Nephron (organoid): ENCODE data around the gene PITX1.

Source experiments
- H3K27ac Mint-ChIP-seq, 3 experiments: 2 replicates each; pipeline ENCODE4 v1.8.0; 2020; ENCODE audit warnings: mixed read lengths in 3 of 3, mild to moderate bottlenecking in 2 of 3, moderate library complexity in 1 of 3
- H3K27me3 Mint-ChIP-seq: 2 replicates; pipeline ENCODE4 v1.8.0; 2021; ENCODE audit warnings: low read depth, mild to moderate bottlenecking, moderate library complexity, mixed read lengths
- H3K36me3 Mint-ChIP-seq: 2 replicates; pipeline ENCODE4 v1.8.0; 2020; ENCODE audit warnings: low read depth, mixed read lengths
- H3K4me1 Mint-ChIP-seq: 2 replicates; pipeline ENCODE4 v1.8.0; 2020; ENCODE audit warnings: mixed read lengths
- H3K4me3 Mint-ChIP-seq, 3 experiments: 2 replicates each; pipeline ENCODE4 v1.8.0; 2020; ENCODE audit warnings: mild to moderate bottlenecking in 3 of 3, mixed read lengths in 3 of 3, moderate library complexity in 2 of 3
- H3K9me3 Mint-ChIP-seq: 2 replicates; pipeline ENCODE4 v1.8.0; 2020; ENCODE audit warnings: mixed read lengths
- TF ChIP-seq, protein P1 (sequence below), 3 experiments: fragments of 200-600 bp; sonication (generic); IDR thresholded peaks; one replicate each; pipeline ENCODE4 v1.5.0; 2021; ENCODE audit warnings: antibody characterized with exemption in 3 of 3; ENCODE audit not compliant: unreplicated experiment in 3 of 3

Gene PITX1

DNA sequence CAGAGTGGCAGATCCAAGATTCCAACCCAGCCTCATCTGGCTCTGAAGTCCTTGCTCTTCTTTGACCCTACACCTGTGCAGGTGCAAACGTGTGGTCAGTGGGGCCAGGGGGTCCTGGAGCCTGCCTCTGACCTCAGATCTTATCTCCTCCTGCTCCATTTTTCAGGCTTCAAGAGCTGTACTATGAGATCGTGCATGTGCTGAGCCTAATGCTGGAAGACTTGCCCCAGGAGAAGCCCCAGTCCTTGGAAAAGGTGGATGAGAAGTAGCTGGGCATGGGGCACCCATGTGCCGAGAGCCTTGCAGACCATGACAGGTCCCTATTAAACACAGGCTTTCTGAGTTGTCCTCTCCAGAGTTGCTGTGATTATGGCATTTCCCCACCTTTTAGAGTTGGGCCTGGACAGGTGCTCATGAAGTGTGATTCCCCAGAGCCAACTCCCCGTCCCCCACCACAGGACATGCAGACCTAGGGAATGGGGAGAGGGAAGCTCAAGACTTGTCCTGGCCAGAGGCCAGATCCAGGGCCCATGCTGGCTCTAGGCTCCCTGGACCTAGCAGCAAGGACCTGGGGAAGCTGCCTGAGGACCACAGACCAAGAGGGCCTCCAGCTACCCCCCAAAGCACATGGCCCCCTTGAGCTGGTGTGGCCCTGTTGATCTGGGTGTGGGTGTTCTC, 22.5 kb downstream of the PITX1 start:
- Mint-ChIP-seq H3K9me3 (no peaks in the 10 kb centered on the region), H3K4me3 (no peak overlapping the region), H3K4me1 (no peaks in the 10 kb centered on the region), H3K27me3 (peaks cover 14% of the 10 kb centered on the region), H3K27ac (no peak overlapping the region), H3K36me3 (no peaks in the 10 kb centered on the region)
- TF ChIP-seq, protein P1, sequence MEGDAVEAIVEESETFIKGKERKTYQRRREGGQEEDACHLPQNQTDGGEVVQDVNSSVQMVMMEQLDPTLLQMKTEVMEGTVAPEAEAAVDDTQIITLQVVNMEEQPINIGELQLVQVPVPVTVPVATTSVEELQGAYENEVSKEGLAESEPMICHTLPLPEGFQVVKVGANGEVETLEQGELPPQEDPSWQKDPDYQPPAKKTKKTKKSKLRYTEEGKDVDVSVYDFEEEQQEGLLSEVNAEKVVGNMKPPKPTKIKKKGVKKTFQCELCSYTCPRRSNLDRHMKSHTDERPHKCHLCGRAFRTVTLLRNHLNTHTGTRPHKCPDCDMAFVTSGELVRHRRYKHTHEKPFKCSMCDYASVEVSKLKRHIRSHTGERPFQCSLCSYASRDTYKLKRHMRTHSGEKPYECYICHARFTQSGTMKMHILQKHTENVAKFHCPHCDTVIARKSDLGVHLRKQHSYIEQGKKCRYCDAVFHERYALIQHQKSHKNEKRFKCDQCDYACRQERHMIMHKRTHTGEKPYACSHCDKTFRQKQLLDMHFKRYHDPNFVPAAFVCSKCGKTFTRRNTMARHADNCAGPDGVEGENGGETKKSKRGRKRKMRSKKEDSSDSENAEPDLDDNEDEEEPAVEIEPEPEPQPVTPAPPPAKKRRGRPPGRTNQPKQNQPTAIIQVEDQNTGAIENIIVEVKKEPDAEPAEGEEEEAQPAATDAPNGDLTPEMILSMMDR (IDR thresholded peaks at IDR 0.05; ENCODE audit: unreplicated experiment in 3 of 3): no peak

DNA sequence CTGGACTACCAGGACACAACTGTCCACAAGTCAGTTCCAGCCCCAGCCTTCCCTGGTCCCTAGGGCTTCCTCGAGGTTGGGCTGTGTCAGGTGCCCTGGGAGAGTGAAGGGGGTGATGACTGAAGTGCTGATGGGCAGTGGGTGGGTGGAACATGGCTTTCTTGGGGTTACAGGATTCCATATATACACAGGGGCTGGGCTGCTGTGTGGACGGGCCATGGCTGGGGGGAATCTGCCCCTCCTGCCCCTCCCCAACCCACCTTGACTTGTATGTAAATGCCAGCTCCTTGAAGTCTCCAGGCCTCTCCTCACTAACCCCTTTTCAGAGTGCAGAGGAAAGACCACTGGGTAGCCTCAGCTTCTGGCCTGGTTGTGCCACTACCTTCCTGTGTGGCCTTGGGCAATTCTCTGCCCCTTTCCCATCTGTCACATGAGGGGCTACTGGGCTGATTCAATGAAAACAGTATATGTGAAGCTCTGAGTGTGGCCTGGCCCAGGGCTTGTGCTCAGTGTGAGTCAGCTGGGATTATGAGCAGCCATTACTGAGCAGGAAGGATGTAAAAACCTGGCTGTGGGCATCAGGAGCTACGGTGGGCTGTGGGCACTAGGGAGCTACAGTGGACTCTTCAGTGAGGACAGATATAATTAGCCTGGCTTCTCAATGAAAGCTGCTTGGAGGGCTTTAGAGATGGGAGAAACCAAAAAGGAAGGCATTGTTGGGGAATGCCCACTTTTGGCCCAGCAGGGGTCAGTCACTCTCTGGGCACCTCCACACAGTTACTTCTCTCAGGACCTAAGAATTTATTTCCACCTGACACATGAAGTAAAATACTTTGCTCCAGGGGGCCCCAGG, 23.3 kb downstream of the PITX1 start:
- Mint-ChIP-seq H3K9me3 (no peaks in the 10 kb centered on the region), H3K4me1 (no peaks in the 10 kb centered on the region), H3K27me3 (peaks cover 14% of the 10 kb centered on the region), H3K36me3 (no peaks in the 10 kb centered on the region), H3K4me3 (no peak overlapping the region), H3K27ac (no peak overlapping the region)
- TF ChIP-seq, protein P1 (IDR thresholded peaks at IDR 0.05; ENCODE audit: unreplicated experiment in 3 of 3): no peak

DNA sequence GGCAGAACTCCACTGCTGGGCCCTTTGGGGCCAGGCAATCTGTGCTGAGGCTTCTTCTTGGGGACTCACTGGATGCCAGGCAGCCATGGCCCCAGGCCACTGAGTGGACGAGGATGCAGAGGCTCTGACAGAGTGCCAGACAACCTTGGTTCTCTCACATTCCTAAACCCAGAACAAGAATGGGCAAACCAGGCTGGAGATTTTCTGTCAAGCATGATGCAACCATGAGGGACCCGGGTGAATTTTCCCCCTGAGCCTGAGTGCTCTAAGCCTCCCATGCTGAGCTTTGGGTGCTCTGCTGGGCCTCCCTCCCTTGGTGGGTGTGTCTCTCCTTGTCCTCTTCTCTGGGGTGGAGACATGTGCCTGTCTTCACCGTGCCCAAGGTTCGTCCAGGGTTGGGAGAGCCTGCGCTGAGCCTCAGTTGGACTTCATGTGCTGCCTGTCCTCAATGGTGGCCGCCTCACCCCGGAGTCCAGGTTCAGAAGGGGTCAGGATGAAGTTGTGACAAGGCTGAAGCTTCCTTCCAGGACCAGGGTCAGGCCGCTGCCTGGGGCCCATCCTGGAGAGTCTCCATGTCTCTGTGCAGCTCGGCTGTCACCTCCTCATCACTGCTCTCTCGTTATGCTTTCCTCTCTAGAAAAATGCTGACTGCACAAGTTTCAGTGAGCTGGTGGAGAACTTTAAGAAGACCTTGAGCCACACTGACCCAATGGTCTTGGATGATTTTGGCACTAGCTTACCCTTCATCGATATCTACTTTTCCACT, 24.1 kb downstream of the PITX1 start:
- H3K27ac Mint-ChIP-seq: no peak overlapping the region
- TF ChIP-seq, protein P1 (IDR thresholded peaks at IDR 0.05; ENCODE audit: unreplicated experiment in 3 of 3): no peak
- no peaks in the 10 kb centered on the region for H3K9me3 Mint-ChIP-seq
- H3K36me3 Mint-ChIP-seq: no peaks in the 10 kb centered on the region
- H3K27me3 Mint-ChIP-seq: peaks cover 15% of the 10 kb centered on the region
- H3K4me1 Mint-ChIP-seq: no peaks in the 10 kb centered on the region
- no peak overlapping the region for H3K4me3 Mint-ChIP-seq

DNA sequence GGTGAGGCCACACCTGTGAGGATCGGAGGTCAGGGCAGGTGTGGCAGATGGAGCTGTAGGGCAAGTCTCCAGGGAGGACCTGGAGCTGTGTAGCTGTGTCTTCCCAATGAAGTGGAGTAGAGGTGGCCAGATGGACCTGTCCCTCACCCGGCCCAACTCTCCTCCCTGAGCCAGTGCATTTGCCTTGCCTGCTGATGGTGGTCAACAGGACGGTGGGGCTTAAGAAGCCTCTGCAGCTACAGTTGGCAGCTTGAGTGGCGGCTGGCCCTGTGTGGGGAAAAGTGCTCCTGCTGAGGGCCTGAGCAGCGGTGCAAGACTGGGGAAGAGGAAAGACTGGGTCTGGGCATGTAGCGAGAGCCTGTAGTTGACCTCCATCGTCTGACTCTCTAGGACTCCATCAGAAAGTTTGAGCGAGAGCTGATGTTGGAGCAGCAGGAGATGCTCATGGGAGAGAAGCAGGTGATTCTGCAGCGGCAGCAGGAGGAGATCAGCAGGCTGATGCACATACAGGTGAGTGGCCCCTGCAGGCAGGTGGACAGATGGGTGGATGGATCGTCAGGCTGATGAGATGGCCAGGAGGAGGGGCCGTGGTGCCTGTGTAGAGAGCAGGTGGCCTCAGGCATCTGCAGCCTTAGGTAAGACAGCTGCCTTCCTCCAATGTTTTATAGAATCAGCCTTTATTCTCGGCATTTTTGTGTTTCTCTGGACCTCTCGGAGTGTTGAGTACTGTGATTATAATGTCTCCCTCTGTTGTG, 24.9 kb downstream of the PITX1 start:
- no peak overlapping the region for H3K27ac Mint-ChIP-seq
- no peaks in the 10 kb centered on the region for H3K36me3 Mint-ChIP-seq
- no peaks in the 10 kb centered on the region for H3K9me3 Mint-ChIP-seq
- no peak overlapping the region for H3K4me3 Mint-ChIP-seq
- H3K4me1 Mint-ChIP-seq: no peaks in the 10 kb centered on the region
- H3K27me3 Mint-ChIP-seq: peaks cover 20% of the 10 kb centered on the region
- TF ChIP-seq, protein P1 (IDR thresholded peaks at IDR 0.05; ENCODE audit: unreplicated experiment in 3 of 3): no peak

DNA sequence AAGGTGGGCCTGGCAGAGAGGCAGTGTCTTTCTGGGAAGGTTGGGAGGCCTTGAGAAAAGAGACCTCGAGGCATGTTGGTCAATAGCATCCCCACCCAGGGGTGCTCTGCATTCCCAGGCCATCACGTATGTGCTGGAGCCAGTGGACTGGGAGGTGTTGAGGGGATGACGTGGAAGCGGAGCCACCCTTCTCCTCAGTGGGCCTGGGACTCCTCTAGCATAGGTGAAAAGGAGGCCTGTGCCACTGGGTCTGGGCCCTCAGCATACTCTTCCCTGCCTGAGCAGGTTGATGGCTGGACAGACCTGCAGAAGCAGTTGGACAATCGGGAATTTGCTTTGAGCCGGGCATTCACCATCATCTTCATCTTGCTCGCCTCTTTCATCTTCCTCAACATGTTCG, 25.5 kb downstream of the PITX1 start:
- Mint-ChIP-seq H3K27me3 (peaks cover 19% of the 10 kb centered on the region), H3K36me3 (no peaks in the 10 kb centered on the region), H3K4me3 (no peak overlapping the region), H3K4me1 (no peaks in the 10 kb centered on the region), H3K9me3 (no peaks in the 10 kb centered on the region), H3K27ac (no peak overlapping the region)
- TF ChIP-seq, protein P1 (IDR thresholded peaks at IDR 0.05; ENCODE audit: unreplicated experiment in 3 of 3): no peak
